HG03280 (cell line): ENCODE results near the gene AMIGO1.
"Not testable (repeated sequence)": the region's sequence is repeated elsewhere in the genome, so short reads cannot be mapped to it uniquely, and the experiment has no call there.

Experiments
- ATAC-seq: cut with Tn5 transposase; IDR thresholded peaks from one replicate; pipeline ENCODE4 v1.9.1; 2021; ENCODE audit warnings: mild to moderate bottlenecking, moderate library complexity; ENCODE audit not compliant: unreplicated experiment

Gene AMIGO1

GRCh38 chr1:109485001-109485400 lies 24.5 kb downstream of the AMIGO1 start:
- ATAC-seq = no peak

- no peak for ATAC-seq
Observed at GRCh38 chr1:109484519-109484975, 25.0 kb downstream of the AMIGO1 start.

GRCh38 chr1:109483672-109484518 lies 25.6 kb downstream of the AMIGO1 start, which contains the start of gene ATXN7L2:
Gene ATXN7L2 (plus strand): TSS chr1:109483905. CDS start chr1:109483954, 49 bp downstream.
- peak; percentile 82 for ATAC-seq

- peak; percentile 10 for ATAC-seq
Observed at GRCh38 chr1:109482791-109483671, 26.5 kb downstream of the AMIGO1 start.

- ATAC-seq = no peak
Observed at GRCh38 chr1:109482242-109482641, 27.3 kb downstream of the AMIGO1 start.

- ATAC-seq = no peak
Observed at GRCh38 chr1:109481646-109482045, 27.9 kb downstream of the AMIGO1 start.

GRCh38 chr1:109479901-109480300 lies 29.6 kb downstream of the AMIGO1 start:
- ATAC-seq = no peak

- no peak for ATAC-seq
Observed at GRCh38 chr1:109479311-109479710, 30.2 kb downstream of the AMIGO1 start.

- ATAC-seq = no peak
Observed at GRCh38 chr1:109478806-109479205, 30.7 kb downstream of the AMIGO1 start.

GRCh38 chr1:109477821-109478220 lies 31.7 kb downstream of the AMIGO1 start:
- ATAC-seq = no peak

- ATAC-seq = no peak
Observed at GRCh38 chr1:109476825-109477224, 32.7 kb downstream of the AMIGO1 start.

- ATAC-seq = no peak
Observed at GRCh38 chr1:109475261-109475660, 34.3 kb downstream of the AMIGO1 start.

GRCh38 chr1:109474697-109475096 lies 34.8 kb downstream of the AMIGO1 start:
- ATAC-seq = no peak

GRCh38 chr1:109473284-109474057 lies 36.1 kb downstream of the AMIGO1 start:
- ATAC-seq = not testable (repeated sequence)

GRCh38 chr1:109472779-109473178 lies 36.7 kb downstream of the AMIGO1 start:
- no peak for ATAC-seq

- ATAC-seq = no peak
Observed at GRCh38 chr1:109470245-109470644, 39.3 kb downstream of the AMIGO1 start.

GRCh38 chr1:109468903-109469302 lies 40.6 kb downstream of the AMIGO1 start:
- no peak for ATAC-seq

GRCh38 chr1:109468061-109468460 lies 41.5 kb downstream of the AMIGO1 start:
- no peak for ATAC-seq

- no peak for ATAC-seq
Observed at GRCh38 chr1:109467301-109467777, 42.2 kb downstream of the AMIGO1 start.

GRCh38 chr1:109466452-109467300 lies 42.9 kb downstream of the AMIGO1 start, which contains the start of gene SYPL2:
Gene SYPL2 (plus strand): TSS chr1:109466546. CDS start chr1:109466844, 298 bp downstream.
- no peak for ATAC-seq
